Measurements from ENCODE around the gene PLXNA4. TPM values are rescaled to one million over a fixed set of nuclear protein-coding genes. Genes with fewer than 3 reads are reported as not detected.

Gene PLXNA4
- total RNA-seq, 4 donors from 2014 or later = 0.31 to 0.66 (median 0.43) TPM

DNA sequence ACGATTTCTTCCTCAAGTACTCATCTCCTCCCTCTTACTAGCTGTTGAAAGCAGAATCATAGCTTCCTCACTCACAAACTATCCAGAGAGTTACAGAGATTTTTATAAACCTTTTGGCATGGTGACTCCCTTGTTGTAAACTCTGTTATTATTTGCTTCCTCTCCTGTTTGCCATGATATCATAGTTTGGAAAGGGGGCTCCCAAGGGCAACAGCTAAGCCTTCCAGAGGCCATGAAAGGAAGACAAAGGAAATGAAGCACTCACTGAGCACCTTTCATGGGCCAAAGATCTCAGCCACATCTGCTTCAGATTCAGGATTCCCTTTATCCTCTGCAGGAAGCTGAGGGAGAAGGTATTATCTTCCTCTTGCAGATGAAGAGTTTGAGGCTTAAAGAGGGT is 484.6 kb downstream of the PLXNA4 start:
- no peak for TF ChIP-seq POLR2A (IDR thresholded peaks at IDR 0.05)
- TF ChIP-seq, protein P1, sequence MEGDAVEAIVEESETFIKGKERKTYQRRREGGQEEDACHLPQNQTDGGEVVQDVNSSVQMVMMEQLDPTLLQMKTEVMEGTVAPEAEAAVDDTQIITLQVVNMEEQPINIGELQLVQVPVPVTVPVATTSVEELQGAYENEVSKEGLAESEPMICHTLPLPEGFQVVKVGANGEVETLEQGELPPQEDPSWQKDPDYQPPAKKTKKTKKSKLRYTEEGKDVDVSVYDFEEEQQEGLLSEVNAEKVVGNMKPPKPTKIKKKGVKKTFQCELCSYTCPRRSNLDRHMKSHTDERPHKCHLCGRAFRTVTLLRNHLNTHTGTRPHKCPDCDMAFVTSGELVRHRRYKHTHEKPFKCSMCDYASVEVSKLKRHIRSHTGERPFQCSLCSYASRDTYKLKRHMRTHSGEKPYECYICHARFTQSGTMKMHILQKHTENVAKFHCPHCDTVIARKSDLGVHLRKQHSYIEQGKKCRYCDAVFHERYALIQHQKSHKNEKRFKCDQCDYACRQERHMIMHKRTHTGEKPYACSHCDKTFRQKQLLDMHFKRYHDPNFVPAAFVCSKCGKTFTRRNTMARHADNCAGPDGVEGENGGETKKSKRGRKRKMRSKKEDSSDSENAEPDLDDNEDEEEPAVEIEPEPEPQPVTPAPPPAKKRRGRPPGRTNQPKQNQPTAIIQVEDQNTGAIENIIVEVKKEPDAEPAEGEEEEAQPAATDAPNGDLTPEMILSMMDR (IDR thresholded peaks at IDR 0.05 in 4 of 5, conservative IDR thresholded peaks at IDR 0.05 in 1 of 5) = no peak
- no peaks in the 10 kb centered on the region for H3K27me3 ChIP-seq
- no peak overlapping the region for H3K4me3 ChIP-seq
- no peaks in the 10 kb centered on the region for H3K36me3 ChIP-seq
- DNase-seq = no peak
- H3K9me3 ChIP-seq = no peaks in the 10 kb centered on the region
- ATAC-seq = no peak
- intact Hi-C loops (cut with DNase I; ENCODE audit: low total_unique reads) (no loop called here), in situ Hi-C loops (cut with MboI; ENCODE audit: low sequenced_read_pairs in 4 of 4) (no loop called here)
- H3K27ac ChIP-seq = no peak overlapping the region
- H3K4me1 ChIP-seq = no peaks in the 10 kb centered on the region

GRCh38 chr7:132090444-132090843 is 485.8 kb downstream of the PLXNA4 start:
- H3K27me3 ChIP-seq = no peaks in the 10 kb centered on the region
- intact Hi-C loops (cut with DNase I; ENCODE audit: low total_unique reads) = no loop called here
- TF ChIP-seq, protein P1 (IDR thresholded peaks at IDR 0.05 in 4 of 5, conservative IDR thresholded peaks at IDR 0.05 in 1 of 5) = no peak
- no peak for TF ChIP-seq POLR2A (IDR thresholded peaks at IDR 0.05)
- ATAC-seq (no peak), DNase-seq (no peak)
- no peak overlapping the region for H3K4me3 ChIP-seq
- in situ Hi-C loops (cut with MboI; ENCODE audit: low sequenced_read_pairs in 4 of 4) = no loop called here
- H3K36me3 ChIP-seq = no peaks in the 10 kb centered on the region
- no peak overlapping the region for H3K27ac ChIP-seq
- H3K4me1 ChIP-seq = no peaks in the 10 kb centered on the region
- H3K9me3 ChIP-seq = no peaks in the 10 kb centered on the region

DNA sequence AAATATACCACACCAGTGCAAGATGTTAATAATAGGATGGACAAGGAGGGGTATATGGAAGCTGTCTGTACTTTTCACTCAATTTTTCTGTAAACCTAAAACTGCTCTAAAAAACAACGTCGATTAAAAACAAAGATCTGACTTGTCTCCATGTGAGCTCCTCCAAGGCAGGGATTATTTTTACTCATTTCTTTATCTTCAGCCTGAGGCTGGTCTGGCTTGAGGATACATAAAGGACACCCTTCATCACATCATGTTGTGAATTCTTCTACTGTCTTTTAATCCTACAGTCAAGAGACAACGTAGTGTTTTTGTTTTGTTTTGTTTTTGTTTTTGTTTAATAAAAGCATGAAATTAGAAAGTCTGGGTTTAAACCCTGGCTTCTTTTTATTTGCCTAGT is 486.9 kb downstream of the PLXNA4 start:
- H3K4me1 ChIP-seq = no peaks in the 10 kb centered on the region
- in situ Hi-C loops (cut with MboI; ENCODE audit: low sequenced_read_pairs in 4 of 4) (no loop called here), intact Hi-C loops (cut with DNase I; ENCODE audit: low total_unique reads) (no loop called here)
- no peak for DNase-seq
- no peak overlapping the region for H3K27ac ChIP-seq
- no peaks in the 10 kb centered on the region for H3K36me3 ChIP-seq
- no peaks in the 10 kb centered on the region for H3K27me3 ChIP-seq
- no peak for ATAC-seq
- H3K4me3 ChIP-seq = no peak overlapping the region
- TF ChIP-seq, protein P1 (IDR thresholded peaks at IDR 0.05 in 4 of 5, conservative IDR thresholded peaks at IDR 0.05 in 1 of 5) = no peak
- no peak for TF ChIP-seq POLR2A (IDR thresholded peaks at IDR 0.05)
- H3K9me3 ChIP-seq = no peaks in the 10 kb centered on the region

DNA sequence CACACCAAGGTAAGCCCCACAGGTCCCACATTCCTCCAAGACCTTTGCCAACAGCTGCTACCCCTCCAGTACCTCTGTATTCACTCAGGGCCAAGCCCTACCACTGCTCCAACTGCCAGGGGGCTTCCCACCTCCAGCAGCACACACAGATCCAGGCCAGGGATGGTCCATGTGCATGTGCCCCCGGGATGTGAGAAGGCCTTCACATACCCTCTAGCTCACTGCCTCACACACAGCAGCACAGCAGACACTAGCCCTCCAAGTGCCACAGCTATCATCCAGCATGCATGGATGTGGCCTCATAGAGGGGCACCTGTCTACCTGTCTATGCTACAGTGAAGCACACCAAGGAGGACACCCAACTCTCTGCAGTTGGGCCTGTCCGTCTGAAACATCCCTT is 488.8 kb downstream of the PLXNA4 start:
- Histone ChIP-seq H3K9me3 (no peaks in the 10 kb centered on the region), H3K4me3 (no peak overlapping the region), H3K36me3 (no peaks in the 10 kb centered on the region), H3K4me1 (no peaks in the 10 kb centered on the region), H3K27me3 (no peaks in the 10 kb centered on the region), H3K27ac (no peak overlapping the region)
- in situ Hi-C loops (cut with MboI; ENCODE audit: low sequenced_read_pairs in 4 of 4) = no loop called here
- TF ChIP-seq, protein P1 (IDR thresholded peaks at IDR 0.05 in 4 of 5, conservative IDR thresholded peaks at IDR 0.05 in 1 of 5) = no peak
- TF ChIP-seq POLR2A (IDR thresholded peaks at IDR 0.05) = no peak
- intact Hi-C loops (cut with DNase I; ENCODE audit: low total_unique reads) = no loop called here
- DNase-seq (no peak), ATAC-seq (no peak)

DNA sequence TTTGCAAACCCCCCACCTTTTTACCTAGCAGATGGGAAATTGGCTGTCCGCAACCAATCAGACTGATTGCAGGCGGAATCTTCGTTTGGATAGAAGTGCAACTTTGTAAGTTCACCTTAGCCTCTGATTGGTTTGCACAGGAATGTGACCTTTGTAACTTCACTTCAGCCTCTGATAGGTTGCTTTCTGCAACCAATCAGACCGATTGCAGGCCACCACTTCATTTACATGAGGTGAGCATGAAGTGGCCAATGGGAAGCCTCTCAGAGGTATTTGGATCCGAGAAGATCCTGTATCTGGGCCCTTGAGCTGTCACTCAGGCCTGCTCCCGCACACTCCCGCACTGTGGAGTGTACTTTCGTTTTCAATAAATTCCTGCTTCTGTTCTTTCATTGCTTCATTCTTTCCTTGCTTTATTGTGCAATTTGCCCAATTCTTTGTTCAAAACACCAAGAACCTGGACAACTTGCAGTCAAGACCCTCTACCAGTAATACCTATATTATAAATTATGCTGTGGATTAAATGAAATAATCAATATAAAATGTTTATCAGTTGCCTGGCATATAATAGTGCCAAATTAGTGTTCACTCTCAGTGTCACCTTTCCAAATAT is 491.4 kb downstream of the PLXNA4 start:
- Histone ChIP-seq H3K9me3 (no peaks in the 10 kb centered on the region), H3K4me3 (no peak overlapping the region), H3K4me1 (peaks cover 13 to 15% of the 10 kb centered on the region in 2 donors), H3K27ac (no peak overlapping the region), H3K27me3 (no peaks in the 10 kb centered on the region), H3K36me3 (no peaks in the 10 kb centered on the region)
- in situ Hi-C loops (cut with MboI; ENCODE audit: low sequenced_read_pairs in 4 of 4) = no loop called here
- DNase-seq (no peak), ATAC-seq (no peak)
- TF ChIP-seq, protein P1 (IDR thresholded peaks at IDR 0.05 in 4 of 5, conservative IDR thresholded peaks at IDR 0.05 in 1 of 5) = no peak
- TF ChIP-seq POLR2A (IDR thresholded peaks at IDR 0.05) = no peak
- intact Hi-C loops (cut with DNase I; ENCODE audit: low total_unique reads) = no loop called here
